Smooth muscle cell of the brain vasculature (primary cell): ENCODE data around the gene CLIC5.

ENCODE experiments used
- DNase-seq: peaks from one replicate; pipeline ENCODE4 v3.0.0-alpha.2; 2012; ENCODE audit warnings: low read depth, low spot score

Gene CLIC5

GRCh38 chr6:45997875-45998506, 17.7 kb downstream of the CLIC5 start:
- DNase-seq, result no peak

GRCh38 chr6:45991189-45991588, 24.5 kb downstream of the CLIC5 start:
- no peak for DNase-seq

DNA sequence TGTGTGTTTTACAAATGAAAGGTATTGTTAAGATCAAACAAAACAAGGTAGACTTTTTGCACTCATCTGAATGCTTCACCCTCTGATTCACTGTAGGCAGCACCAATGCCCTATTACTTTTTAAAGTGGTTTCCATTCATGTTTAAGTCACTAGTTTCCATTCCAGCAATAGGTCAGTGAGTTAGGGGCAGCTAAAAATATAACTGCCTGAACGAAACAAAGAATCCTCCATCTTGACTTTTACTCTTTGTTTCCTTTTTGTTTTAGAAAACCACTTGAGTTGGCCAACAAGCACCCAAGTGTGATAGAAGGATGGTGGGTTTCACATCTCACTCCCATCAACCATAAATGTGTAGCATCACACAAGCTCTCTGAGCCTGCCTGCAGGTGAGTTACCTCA, 25.5 kb downstream of the CLIC5 start:
- DNase-seq, result no peak

- no peak for DNase-seq
Observed at GRCh38 chr6:45988635-45989034, 27.0 kb downstream of the CLIC5 start.

DNA sequence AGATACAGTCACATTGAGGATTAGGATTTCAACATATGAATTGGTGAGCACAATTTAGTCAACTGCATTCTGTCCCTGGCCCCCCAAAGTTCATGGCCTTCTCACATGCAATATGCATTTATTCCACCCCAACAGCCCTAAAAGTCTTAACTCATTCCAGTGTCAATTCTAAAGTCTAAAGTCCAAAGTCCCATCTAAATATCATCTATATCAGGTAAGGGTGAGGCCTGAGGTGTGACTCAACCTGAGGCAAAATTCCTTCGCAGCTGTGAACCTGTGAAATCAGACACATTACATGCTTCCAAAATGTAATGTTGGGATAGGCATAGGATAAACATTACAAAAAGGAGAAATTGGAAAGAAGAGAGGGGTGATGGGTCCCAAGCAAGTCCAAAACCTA, 27.8 kb downstream of the CLIC5 start:
- DNase-seq, result no peak

GRCh38 chr6:45986746-45987274, 28.9 kb downstream of the CLIC5 start:
- no peak for DNase-seq

DNA sequence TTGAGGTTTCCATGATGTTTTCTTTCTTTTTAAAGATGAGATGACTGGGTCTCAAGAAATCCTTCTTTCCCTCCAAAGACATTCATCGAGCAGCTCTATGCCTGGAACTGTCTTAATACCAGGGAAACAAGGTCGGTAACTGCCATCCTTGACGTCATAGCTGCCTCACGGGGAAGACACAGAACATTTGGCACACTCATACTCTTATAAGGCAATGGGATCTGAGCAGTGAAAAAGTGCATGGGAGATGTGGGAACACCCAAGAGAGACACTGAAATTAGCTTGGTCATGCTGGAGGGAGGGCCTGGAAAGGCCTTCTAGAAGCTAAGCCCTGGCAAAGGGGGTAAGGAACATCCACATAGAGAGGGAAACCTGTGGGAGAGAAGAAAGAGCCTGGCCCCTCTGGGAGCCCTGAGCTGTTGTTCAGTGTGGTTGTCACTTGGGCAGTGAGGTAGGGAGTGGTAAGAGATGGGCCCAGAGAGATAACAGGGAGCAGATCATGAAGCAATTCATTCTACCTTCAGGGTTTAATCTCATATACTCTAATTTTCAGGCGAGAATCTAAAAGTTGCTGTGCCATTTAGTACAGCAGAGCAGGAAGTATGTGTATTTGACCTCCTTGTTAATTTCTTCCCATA, 30.8 kb downstream of the CLIC5 start:
- DNase-seq, result no peak

DNA sequence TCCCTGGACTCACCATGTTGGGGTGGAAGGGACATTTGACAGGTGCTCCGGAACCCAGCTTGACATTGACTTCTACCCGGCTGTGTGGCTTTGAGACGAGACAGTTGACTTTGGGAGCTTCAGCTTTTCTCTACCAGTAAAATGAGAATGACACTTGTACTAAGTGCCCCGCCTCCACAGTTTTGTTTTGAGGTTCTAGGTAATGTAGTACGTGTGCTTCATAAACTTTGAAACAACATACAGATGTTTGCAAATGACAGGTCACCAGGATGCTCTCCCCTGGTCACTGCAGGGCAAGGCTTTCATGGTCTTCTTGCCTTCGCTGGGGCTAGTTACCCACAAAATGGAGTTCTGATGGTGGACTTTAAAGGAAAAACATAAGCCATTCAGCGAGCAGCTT, 31.3 kb downstream of the CLIC5 start:
- DNase-seq, result no peak

GRCh38 chr6:45983062-45983461, 32.6 kb downstream of the CLIC5 start:
- no peak for DNase-seq

DNA sequence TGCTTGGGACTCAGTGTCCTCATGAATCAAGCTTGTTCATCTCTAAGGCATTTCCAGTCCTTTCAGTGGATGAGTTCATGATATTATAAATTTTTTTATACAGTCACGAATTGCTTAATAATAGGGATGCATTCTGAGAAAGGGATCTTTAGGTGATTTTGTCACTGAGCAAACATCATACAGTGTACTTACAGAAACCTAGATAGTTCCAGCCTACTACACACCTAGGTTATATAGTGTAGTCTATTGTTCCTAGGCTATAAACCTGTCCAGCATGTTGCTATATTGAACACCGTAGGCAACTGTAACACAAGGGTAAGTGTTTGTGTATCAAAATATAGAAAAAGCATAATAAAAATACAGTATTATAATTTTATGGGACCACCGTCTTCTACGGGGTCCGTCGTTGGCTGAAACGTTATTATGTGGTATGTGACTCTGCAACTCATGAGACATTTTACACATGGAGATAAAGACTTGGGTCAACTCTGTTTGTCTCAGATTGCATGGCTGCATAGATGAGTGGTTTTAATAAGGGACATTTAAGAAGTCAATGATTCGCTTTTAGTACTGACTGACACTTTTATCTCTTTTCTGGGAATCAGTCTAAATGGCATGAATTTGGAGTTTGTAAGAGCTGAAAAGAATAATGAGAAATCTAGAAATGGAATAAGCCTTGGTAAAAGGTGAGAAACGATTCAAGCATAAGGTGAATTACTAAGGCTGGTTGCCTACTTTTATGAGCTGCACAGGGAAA, 33.2 kb downstream of the CLIC5 start:
- DNase-seq, result no peak

DNA sequence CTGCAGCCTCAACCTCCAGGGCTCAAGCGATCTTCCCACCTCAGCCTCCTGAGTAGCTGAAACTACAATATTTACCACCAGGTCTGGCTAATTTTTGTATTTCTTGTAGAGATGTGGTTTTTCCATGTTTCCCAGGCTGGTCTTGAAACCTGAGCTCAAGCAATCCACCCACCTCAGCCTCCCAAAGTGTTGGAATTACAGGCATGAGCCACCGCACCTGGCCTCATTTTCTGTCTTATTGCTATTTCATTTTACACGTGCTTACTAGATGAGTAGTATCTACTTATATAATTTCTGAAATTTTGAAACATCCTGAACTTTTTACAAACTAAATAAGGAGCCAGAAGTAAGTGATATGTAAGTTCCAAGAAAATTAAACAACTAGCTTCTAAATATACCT, 34.6 kb downstream of the CLIC5 start:
- no peak for DNase-seq

- DNase-seq, result no peak
Observed at GRCh38 chr6:45979311-45979710, 36.3 kb downstream of the CLIC5 start.

- DNase-seq, result no peak
Observed at GRCh38 chr6:45974596-45974995, 41.1 kb downstream of the CLIC5 start.

DNA sequence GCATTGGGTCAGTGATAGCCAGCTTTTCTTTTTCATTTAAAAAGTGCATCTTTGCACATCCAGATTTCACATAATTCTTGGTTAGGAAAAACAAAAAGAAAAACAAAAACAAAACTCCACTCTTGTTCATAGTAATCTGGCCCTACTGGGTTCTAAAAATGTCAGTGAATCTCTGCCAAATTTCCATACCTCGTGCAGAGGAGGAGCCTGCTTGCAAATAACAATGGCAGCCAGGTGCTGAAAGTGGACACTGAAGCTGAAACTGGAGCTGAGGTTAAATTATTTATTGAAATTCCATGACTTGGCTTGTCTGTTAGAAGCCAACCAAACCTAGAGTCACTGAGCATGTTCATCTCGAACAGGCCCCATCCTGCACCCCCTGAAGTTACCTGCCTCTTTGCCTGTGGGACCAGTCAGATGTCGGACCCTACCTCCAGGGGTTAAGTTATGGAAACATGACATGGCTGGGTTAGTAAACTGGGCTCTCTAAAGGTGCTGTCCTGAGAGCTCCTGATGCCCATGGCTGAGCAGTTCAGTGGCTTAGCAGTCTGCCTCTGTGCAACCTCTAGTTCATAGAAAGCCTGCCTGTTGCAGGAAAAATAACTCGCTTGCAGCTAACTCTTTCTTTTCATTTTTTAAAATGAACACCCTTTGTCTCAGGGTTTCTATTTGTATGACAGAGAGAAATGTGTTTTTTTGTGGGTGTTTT, 42.7 kb downstream of the CLIC5 start:
- no peak for DNase-seq

GRCh38 chr6:45971287-45971686, 44.4 kb downstream of the CLIC5 start:
- no peak for DNase-seq

- no peak for DNase-seq
Observed at GRCh38 chr6:45970326-45970725, 45.3 kb downstream of the CLIC5 start.

DNA sequence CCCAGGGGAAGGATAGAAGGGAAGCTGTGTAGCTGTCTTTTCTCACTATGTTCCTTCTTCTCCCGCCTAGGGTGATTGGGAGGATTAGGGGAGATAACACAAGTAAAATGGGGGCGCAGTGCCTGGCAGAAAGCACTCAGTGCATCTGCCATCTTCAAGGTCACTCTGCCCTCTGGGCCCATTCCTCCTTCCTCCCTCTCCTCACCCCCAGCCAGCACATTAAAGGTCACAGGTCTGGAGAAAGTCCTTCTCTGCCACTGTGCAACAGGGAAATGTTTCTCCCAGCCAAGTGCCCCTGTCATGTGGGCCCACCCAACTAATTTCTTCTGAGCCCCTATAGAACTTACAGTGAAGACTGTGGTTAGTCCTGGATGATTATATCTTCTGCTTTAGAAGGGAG, 45.8 kb downstream of the CLIC5 start:
- DNase-seq, result no peak

DNA sequence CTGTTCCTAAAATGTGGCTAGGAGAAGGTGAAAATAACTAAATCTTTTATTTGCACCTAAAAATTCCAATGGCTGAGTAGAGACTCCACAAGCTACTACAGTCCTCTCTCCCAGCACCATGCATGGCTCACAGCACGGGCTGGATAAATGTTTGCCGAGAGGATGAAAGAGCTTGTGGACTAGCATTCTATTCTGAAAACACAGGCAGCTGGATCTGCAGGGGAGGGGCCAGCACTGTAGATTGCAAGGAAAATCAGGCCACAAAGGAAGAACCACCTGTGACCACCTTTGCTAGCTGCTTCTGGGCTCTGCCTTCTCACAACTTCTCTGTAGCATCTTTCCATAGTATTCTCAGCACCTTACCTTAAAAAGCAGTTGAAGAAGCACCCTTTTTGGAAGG, 46.6 kb downstream of the CLIC5 start:
- no peak for DNase-seq

GRCh38 chr6:45967363-45967762, 48.3 kb downstream of the CLIC5 start:
- no peak for DNase-seq

DNA sequence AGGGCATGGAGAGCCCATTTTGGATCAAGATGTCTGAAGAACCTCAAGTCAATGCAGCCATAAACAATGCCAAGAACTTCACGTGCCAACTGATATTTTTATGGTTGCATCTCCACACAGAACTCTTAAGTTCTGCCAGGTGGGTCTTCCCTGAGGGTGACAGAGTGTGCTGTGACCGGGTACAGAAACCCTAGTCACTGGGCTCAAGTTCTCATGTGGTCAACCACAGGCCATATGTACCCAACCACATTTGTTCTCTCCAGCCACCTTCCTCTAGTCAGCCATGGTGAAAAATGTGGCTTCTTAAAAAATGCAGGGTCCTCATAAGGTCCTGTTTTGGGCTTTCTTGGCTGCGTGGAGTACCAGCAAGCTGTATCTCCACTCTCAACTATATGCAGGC, 48.9 kb downstream of the CLIC5 start:
- no peak for DNase-seq

GRCh38 chr6:45966340-45966739, 49.3 kb downstream of the CLIC5 start:
- no peak for DNase-seq

GRCh38 chr6:45965792-45966191, 49.9 kb downstream of the CLIC5 start:
- no peak for DNase-seq
